GM23338 (cell line): ENCODE results near the gene FAM98A. TPM values are rescaled to one million over a fixed set of nuclear protein-coding genes. Genes with fewer than 3 reads are reported as not detected.

Experiments used
- ATAC-seq: fragments of 200-7000 bp; cut with Tn5 transposase; 3 replicates; pipeline ENCODE4 v1.9.1; 2020
- DNase-seq: peaks from one replicate; pipeline ENCODE4 v3.0.0-alpha.2; 2015; ENCODE audit warnings: low spot score
- H2AFZ ChIP-seq: fragments of 200-600 bp; sonication (generic); 2 replicates; pipeline ENCODE4 v1.8.0; 2016; ENCODE audit warnings: antibody characterized with exemption, mild to moderate bottlenecking, moderate library complexity
- H3F3A ChIP-seq: fragments of 200-600 bp; sonication (generic); replicated peaks from 2 replicates; pipeline ENCODE4 v1.8.0; 2017; ENCODE audit warnings: antibody characterized with exemption, mixed run types, low read depth
- H3K27ac ChIP-seq: fragments of 200-600 bp; sonication (generic); 2 replicates; pipeline ENCODE4 v1.6.1; 2016; ENCODE audit warnings: low read depth
- H3K27me3 ChIP-seq: fragments of 200-600 bp; sonication (generic); 2 replicates; pipeline ENCODE4 v1.8.0; 2016; ENCODE audit warnings: mild to moderate bottlenecking, mixed run types, moderate library complexity; ENCODE audit not compliant: insufficient read depth
- H3K36me3 ChIP-seq: fragments of 200-600 bp; sonication (generic); 2 replicates; pipeline ENCODE4 v1.8.0; 2016; ENCODE audit warnings: mild to moderate bottlenecking; ENCODE audit not compliant: insufficient read depth
- H3K4me1 ChIP-seq: fragments of 200-600 bp; sonication (generic); 2 replicates; pipeline ENCODE4 v1.8.0; 2016; ENCODE audit warnings: mild to moderate bottlenecking, moderate library complexity; ENCODE audit not compliant: insufficient read depth
- H3K4me2 ChIP-seq: fragments of 200-600 bp; sonication (generic); 2 replicates; pipeline ENCODE4 v1.7.1; 2017; ENCODE audit warnings: mixed run types
- H3K4me3 ChIP-seq: fragments of 200-600 bp; sonication (generic); 2 replicates; pipeline ENCODE4 v1.6.1; 2016; ENCODE audit warnings: mixed run types
- H3K79me2 ChIP-seq: fragments of 200-600 bp; sonication (generic); replicated peaks from 2 replicates; pipeline ENCODE4 v1.8.0; 2017; ENCODE audit warnings: mild to moderate bottlenecking; ENCODE audit not compliant: insufficient read depth
- H3K9me2 ChIP-seq: fragments of 200-600 bp; sonication (generic); 2 replicates; pipeline ENCODE4 v1.8.0; 2017; ENCODE audit not compliant: insufficient read depth
- H4K20me1 ChIP-seq: fragments of 200-600 bp; sonication (generic); replicated peaks from 2 replicates; pipeline ENCODE4 v1.8.0; 2017; ENCODE audit warnings: mild to moderate bottlenecking; ENCODE audit not compliant: insufficient read depth
- H3K27ac Mint-ChIP-seq: 2 replicates; pipeline ENCODE4 v1.8.0; 2020; ENCODE audit warnings: inconsistent platforms, mild to moderate bottlenecking, moderate library complexity, mixed read lengths
- H3K27me3 Mint-ChIP-seq: 3 replicates; pipeline ENCODE4 v1.8.0; 2022; ENCODE audit warnings: low read depth, mild to moderate bottlenecking, moderate library complexity, mixed read lengths, inconsistent platforms; ENCODE audit not compliant: insufficient read depth, poor library complexity
- H3K36me3 Mint-ChIP-seq: 3 replicates; pipeline ENCODE4 v1.8.0; 2021; ENCODE audit warnings: low read depth, mild to moderate bottlenecking, inconsistent platforms, moderate library complexity, mixed read lengths
- H3K4me1 Mint-ChIP-seq: 3 replicates; pipeline ENCODE4 v1.8.0; 2020; ENCODE audit warnings: mild to moderate bottlenecking, inconsistent platforms, mixed read lengths
- H3K4me3 Mint-ChIP-seq: 3 replicates; pipeline ENCODE4 v1.8.0; 2021; ENCODE audit warnings: moderate library complexity, mild to moderate bottlenecking, inconsistent platforms, mixed read lengths
- H3K9me3 Mint-ChIP-seq: 3 replicates; pipeline ENCODE4 v1.8.0; 2020; ENCODE audit warnings: moderate library complexity, mild to moderate bottlenecking, inconsistent platforms, mixed read lengths
- CREB1 ChIP-seq: fragments of 250-450 bp; sonication (Bioruptor Pico); IDR thresholded peaks from 2 replicates; pipeline ENCODE4 v1.5.0; 2020; ENCODE audit warnings: low read depth, mild to moderate bottlenecking, moderate library complexity
- EZH2 ChIP-seq: fragments of 200-600 bp; sonication (generic); IDR thresholded peaks from one replicate; pipeline ENCODE4 v1.8.0; 2017; ENCODE audit warnings: antibody characterized with exemption, mild to moderate bottlenecking, low read depth; ENCODE audit not compliant: unreplicated experiment
- EZH2phosphoT487 ChIP-seq: fragments of 200-600 bp; sonication (generic); IDR thresholded peaks from one replicate; pipeline ENCODE4 v1.8.1; 2018; ENCODE audit warnings: antibody characterized with exemption; ENCODE audit not compliant: unreplicated experiment
- JUNB ChIP-seq: IDR thresholded peaks from one replicate; pipeline ENCODE4 v1.6.1; 2016; ENCODE audit warnings: antibody characterized with exemption; ENCODE audit not compliant: unreplicated experiment
- NANOG ChIP-seq: IDR thresholded peaks from 2 replicates; pipeline ENCODE4 v1.6.1; 2016; ENCODE audit warnings: antibody characterized with exemption, borderline replicate concordance
- POLR2AphosphoS5 ChIP-seq: IDR thresholded peaks from 2 replicates; pipeline ENCODE4 v1.6.1; 2016; ENCODE audit warnings: antibody characterized with exemption, low read depth
- STAT1 ChIP-seq: IDR thresholded peaks from one replicate; pipeline ENCODE4 v1.6.1; 2016; ENCODE audit warnings: antibody characterized with exemption; ENCODE audit not compliant: unreplicated experiment
- ZNF114 ChIP-seq: fragments of 250-450 bp; sonication (Bioruptor Pico); IDR thresholded peaks from 2 replicates; pipeline ENCODE4 v1.5.0; 2020; ENCODE audit warnings: mild to moderate bottlenecking, moderate library complexity
- ZNF331 ChIP-seq: fragments of 250-450 bp; sonication (Bioruptor Pico); IDR thresholded peaks from 2 replicates; pipeline ENCODE4 v1.5.0; 2020; ENCODE audit warnings: low read depth, mild to moderate bottlenecking, moderate library complexity
- polyA plus RNA-seq: library from polyadenylated mRNA; unstranded; fragments of >200 nt; fragmentation: Nextera tagmentation; extraction: Ambion mirVana; gene quantifications from 2 replicates; pipeline ENCODE4 v1.2.1, GENCODE V29; 2016
- total RNA-seq: library from RNA; depleted of rRNA; stranded (reverse); fragments of >200 nt; shearing (Covaris generic); gene quantifications from 2 replicates; pipeline ENCODE4 v1.2.3, GENCODE V29; 2014
- TF ChIP-seq, protein P1 (sequence below): fragments of 250-450 bp; sonication (Bioruptor Pico); IDR thresholded peaks from 2 replicates; pipeline ENCODE4 v1.5.0; 2020; ENCODE audit warnings: mild to moderate bottlenecking, moderate library complexity
- TF ChIP-seq, protein P2 (sequence below): IDR thresholded peaks from 2 replicates; pipeline ENCODE4 v1.6.1; 2016; ENCODE audit warnings: antibody characterized with exemption
- TF ChIP-seq, protein P3 (sequence below), 2 experiments: fragments of 200-600 bp in 1 of 2; sonication (generic) in 1 of 2; conservative IDR thresholded peaks; 2 replicates each; pipeline versions ENCODE4 v1.5.1 to v1.6.1; 2016 to 2017; ENCODE audit warnings: antibody characterized with exemption in 2 of 2, low read depth in 2 of 2, mild to moderate bottlenecking in 2 of 2, moderate library complexity in 1 of 2
- TF ChIP-seq, protein P4 (sequence below): IDR thresholded peaks from one replicate; pipeline ENCODE4 v1.6.1; 2018; ENCODE audit warnings: antibody characterized with exemption; ENCODE audit not compliant: unreplicated experiment

Gene FAM98A
- total and polyA plus RNA-seq, 2 experiments from 2014 or later: 68.6 to 149 TPM

DNA sequence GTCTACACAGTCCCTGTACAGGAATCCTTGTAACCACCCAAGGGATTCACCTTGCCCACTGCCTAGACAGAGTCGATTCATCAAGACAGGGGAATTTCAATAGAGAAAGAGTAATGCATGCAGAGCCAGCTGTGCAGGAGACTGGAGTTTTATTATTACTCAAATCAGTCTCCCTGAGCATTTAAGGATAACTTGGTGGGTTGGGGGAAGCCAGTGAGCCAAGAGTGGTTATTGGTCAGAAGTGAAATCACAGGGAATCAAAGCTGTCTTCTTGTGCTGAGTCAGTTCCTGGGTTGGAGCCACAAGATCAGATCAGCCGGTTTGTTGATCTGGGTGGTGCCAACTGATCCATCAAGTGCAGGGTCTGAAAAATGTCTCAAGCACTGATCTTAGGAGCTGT, 17.8 kb upstream of the FAM98A start:
- Mint-ChIP-seq H3K9me3 (peaks cover 74% of the 10 kb centered on the region), H3K27me3 (peaks cover 3% of the 10 kb centered on the region), H3K27ac (no peak overlapping the region), H3K36me3 (peaks cover 91% of the 10 kb centered on the region), H3K4me3 (no peak overlapping the region), H3K4me1 (peaks cover 26% of the 10 kb centered on the region)
- H3K36me3 ChIP-seq: peaks cover 29% of the 10 kb centered on the region
- H3K27ac ChIP-seq: no peak overlapping the region
- TF ChIP-seq EZH2 (no peak), CREB1 (CRISPR knock-in tag) (no peak), JUNB (no peak), EZH2phosphoT487 (no peak), NANOG (no peak), ZNF114 (CRISPR knock-in tag) (no peak), POLR2AphosphoS5 (no peak), ZNF331 (CRISPR knock-in tag) (no peak), STAT1 (no peak)
- TF ChIP-seq, protein P1, sequence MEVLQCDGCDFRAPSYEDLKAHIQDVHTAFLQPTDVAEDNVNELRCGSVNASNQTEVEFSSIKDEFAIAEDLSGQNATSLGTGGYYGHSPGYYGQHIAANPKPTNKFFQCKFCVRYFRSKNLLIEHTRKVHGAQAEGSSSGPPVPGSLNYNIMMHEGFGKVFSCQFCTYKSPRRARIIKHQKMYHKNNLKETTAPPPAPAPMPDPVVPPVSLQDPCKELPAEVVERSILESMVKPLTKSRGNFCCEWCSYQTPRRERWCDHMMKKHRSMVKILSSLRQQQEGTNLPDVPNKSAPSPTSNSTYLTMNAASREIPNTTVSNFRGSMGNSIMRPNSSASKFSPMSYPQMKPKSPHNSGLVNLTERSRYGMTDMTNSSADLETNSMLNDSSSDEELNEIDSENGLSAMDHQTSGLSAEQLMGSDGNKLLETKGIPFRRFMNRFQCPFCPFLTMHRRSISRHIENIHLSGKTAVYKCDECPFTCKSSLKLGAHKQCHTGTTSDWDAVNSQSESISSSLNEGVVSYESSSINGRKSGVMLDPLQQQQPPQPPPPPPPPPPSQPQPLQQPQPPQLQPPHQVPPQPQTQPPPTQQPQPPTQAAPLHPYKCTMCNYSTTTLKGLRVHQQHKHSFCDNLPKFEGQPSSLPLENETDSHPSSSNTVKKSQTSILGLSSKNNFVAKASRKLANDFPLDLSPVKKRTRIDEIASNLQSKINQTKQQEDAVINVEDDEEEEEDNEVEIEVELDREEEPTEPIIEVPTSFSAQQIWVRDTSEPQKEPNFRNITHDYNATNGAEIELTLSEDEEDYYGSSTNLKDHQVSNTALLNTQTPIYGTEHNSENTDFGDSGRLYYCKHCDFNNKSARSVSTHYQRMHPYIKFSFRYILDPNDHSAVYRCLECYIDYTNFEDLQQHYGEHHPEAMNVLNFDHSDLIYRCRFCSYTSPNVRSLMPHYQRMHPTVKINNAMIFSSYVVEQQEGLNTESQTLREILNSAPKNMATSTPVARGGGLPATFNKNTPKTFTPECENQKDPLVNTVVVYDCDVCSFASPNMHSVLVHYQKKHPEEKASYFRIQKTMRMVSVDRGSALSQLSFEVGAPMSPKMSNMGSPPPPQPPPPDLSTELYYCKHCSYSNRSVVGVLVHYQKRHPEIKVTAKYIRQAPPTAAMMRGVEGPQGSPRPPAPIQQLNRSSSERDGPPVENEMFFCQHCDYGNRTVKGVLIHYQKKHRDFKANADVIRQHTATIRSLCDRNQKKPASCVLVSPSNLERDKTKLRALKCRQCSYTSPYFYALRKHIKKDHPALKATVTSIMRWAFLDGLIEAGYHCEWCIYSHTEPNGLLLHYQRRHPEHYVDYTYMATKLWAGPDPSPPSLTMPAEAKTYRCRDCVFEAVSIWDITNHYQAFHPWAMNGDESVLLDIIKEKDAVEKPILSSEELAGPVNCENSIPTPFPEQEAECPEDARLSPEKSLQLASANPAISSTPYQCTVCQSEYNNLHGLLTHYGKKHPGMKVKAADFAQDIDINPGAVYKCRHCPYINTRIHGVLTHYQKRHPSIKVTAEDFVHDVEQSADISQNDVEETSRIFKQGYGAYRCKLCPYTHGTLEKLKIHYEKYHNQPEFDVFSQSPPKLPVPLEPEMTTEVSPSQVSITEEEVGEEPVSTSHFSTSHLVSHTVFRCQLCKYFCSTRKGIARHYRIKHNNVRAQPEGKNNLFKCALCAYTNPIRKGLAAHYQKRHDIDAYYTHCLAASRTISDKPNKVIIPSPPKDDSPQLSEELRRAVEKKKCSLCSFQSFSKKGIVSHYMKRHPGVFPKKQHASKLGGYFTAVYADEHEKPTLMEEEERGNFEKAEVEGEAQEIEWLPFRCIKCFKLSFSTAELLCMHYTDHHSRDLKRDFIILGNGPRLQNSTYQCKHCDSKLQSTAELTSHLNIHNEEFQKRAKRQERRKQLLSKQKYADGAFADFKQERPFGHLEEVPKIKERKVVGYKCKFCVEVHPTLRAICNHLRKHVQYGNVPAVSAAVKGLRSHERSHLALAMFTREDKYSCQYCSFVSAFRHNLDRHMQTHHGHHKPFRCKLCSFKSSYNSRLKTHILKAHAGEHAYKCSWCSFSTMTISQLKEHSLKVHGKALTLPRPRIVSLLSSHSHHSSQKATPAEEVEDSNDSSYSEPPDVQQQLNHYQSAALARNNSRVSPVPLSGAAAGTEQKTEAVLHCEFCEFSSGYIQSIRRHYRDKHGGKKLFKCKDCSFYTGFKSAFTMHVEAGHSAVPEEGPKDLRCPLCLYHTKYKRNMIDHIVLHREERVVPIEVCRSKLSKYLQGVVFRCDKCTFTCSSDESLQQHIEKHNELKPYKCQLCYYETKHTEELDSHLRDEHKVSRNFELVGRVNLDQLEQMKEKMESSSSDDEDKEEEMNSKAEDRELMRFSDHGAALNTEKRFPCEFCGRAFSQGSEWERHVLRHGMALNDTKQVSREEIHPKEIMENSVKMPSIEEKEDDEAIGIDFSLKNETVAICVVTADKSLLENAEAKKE: no peak
- TF ChIP-seq, protein P2, sequence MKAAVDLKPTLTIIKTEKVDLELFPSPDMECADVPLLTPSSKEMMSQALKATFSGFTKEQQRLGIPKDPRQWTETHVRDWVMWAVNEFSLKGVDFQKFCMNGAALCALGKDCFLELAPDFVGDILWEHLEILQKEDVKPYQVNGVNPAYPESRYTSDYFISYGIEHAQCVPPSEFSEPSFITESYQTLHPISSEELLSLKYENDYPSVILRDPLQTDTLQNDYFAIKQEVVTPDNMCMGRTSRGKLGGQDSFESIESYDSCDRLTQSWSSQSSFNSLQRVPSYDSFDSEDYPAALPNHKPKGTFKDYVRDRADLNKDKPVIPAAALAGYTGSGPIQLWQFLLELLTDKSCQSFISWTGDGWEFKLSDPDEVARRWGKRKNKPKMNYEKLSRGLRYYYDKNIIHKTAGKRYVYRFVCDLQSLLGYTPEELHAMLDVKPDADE: no peak
- TF ChIP-seq, protein P3, sequence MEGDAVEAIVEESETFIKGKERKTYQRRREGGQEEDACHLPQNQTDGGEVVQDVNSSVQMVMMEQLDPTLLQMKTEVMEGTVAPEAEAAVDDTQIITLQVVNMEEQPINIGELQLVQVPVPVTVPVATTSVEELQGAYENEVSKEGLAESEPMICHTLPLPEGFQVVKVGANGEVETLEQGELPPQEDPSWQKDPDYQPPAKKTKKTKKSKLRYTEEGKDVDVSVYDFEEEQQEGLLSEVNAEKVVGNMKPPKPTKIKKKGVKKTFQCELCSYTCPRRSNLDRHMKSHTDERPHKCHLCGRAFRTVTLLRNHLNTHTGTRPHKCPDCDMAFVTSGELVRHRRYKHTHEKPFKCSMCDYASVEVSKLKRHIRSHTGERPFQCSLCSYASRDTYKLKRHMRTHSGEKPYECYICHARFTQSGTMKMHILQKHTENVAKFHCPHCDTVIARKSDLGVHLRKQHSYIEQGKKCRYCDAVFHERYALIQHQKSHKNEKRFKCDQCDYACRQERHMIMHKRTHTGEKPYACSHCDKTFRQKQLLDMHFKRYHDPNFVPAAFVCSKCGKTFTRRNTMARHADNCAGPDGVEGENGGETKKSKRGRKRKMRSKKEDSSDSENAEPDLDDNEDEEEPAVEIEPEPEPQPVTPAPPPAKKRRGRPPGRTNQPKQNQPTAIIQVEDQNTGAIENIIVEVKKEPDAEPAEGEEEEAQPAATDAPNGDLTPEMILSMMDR (conservative IDR thresholded peaks at IDR 0.05; ENCODE audit: low read depth in 2 of 2): no peak
- TF ChIP-seq, protein P4, sequence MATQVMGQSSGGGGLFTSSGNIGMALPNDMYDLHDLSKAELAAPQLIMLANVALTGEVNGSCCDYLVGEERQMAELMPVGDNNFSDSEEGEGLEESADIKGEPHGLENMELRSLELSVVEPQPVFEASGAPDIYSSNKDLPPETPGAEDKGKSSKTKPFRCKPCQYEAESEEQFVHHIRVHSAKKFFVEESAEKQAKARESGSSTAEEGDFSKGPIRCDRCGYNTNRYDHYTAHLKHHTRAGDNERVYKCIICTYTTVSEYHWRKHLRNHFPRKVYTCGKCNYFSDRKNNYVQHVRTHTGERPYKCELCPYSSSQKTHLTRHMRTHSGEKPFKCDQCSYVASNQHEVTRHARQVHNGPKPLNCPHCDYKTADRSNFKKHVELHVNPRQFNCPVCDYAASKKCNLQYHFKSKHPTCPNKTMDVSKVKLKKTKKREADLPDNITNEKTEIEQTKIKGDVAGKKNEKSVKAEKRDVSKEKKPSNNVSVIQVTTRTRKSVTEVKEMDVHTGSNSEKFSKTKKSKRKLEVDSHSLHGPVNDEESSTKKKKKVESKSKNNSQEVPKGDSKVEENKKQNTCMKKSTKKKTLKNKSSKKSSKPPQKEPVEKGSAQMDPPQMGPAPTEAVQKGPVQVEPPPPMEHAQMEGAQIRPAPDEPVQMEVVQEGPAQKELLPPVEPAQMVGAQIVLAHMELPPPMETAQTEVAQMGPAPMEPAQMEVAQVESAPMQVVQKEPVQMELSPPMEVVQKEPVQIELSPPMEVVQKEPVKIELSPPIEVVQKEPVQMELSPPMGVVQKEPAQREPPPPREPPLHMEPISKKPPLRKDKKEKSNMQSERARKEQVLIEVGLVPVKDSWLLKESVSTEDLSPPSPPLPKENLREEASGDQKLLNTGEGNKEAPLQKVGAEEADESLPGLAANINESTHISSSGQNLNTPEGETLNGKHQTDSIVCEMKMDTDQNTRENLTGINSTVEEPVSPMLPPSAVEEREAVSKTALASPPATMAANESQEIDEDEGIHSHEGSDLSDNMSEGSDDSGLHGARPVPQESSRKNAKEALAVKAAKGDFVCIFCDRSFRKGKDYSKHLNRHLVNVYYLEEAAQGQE: no peak
- H4K20me1 ChIP-seq: no peaks in the 10 kb centered on the region
- no peak overlapping the region for H3K4me2 ChIP-seq
- peaks cover 24% of the 10 kb centered on the region for H3K4me1 ChIP-seq
- H3K4me3 ChIP-seq: no peak overlapping the region
- no peaks in the 10 kb centered on the region for H3K9me2 ChIP-seq
- ATAC-seq (no peak), DNase-seq (no peak)
- no peaks in the 10 kb centered on the region for H3F3A ChIP-seq
- H3K27me3 ChIP-seq: no peaks in the 10 kb centered on the region
- H2AFZ ChIP-seq: no peak overlapping the region
- H3K79me2 ChIP-seq: peaks cover 6% of the 10 kb centered on the region
